ENCODE results near the gene CD247. TPM values are rescaled to one million over a fixed set of nuclear protein-coding genes. Genes with fewer than 3 reads are reported as not detected.

CD247 gene
- total and polyA plus RNA-seq, 2 experiments from 2014 or later: not detected

DNA sequence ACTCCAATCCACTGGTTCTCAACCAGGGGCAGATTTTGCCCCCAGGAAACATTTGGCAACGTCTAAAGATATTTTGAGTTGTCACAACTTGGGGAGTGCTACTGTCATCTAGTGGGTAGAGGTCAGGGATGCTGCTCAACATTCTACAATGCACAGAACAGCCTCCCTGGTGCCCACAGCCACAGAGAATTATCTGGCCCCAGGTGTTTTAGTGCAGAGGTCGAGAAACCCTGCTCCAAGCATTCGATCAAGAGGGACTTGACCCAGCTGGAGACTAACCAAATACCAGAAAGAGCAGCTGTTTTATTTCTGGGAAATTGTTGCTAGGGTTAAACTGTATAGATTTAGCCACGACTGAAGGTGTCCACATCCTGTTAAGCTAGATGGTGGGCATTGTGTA lies 19.2 kb downstream of the CD247 start:
- Histone ChIP-seq H4K20me1 (ENCODE audit: insufficient read depth, poor library complexity, severe bottlenecking) (no peaks in the 10 kb centered on the region), H3K9me2 (replicated peaks; ENCODE audit: insufficient read depth) (no peaks in the 10 kb centered on the region), H3K79me2 (no peaks in the 10 kb centered on the region), H2AFZ (no peak overlapping the region), H3K27me3 (peaks cover 8% of the 10 kb centered on the region), H3K9me3 (ENCODE audit: low read depth) (no peaks in the 10 kb centered on the region), H3K27ac (no peak overlapping the region), H3K36me3 (replicated peaks; ENCODE audit: insufficient read depth, low read depth) (no peaks in the 10 kb centered on the region), H3K4me2 (no peak overlapping the region), H3K4me3 (no peak overlapping the region), H3K4me1 (ENCODE audit: insufficient read depth) (no peaks in the 10 kb centered on the region)
- WGBS (ENCODE audit: low lambda C conversion rate, missing lambda C conversion rate): 74% methylated on average over 4 of the region's 4 CpGs
- TF ChIP-seq, protein P1, sequence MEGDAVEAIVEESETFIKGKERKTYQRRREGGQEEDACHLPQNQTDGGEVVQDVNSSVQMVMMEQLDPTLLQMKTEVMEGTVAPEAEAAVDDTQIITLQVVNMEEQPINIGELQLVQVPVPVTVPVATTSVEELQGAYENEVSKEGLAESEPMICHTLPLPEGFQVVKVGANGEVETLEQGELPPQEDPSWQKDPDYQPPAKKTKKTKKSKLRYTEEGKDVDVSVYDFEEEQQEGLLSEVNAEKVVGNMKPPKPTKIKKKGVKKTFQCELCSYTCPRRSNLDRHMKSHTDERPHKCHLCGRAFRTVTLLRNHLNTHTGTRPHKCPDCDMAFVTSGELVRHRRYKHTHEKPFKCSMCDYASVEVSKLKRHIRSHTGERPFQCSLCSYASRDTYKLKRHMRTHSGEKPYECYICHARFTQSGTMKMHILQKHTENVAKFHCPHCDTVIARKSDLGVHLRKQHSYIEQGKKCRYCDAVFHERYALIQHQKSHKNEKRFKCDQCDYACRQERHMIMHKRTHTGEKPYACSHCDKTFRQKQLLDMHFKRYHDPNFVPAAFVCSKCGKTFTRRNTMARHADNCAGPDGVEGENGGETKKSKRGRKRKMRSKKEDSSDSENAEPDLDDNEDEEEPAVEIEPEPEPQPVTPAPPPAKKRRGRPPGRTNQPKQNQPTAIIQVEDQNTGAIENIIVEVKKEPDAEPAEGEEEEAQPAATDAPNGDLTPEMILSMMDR (IDR thresholded peaks at IDR 0.05; ENCODE audit: poor library complexity): no peak
- no peak for TF ChIP-seq EZH2 (IDR thresholded peaks at IDR 0.05; ENCODE audit: borderline replicate concordance)
- no peak for TF ChIP-seq EZH2phosphoT487 (IDR thresholded peaks at IDR 0.05; ENCODE audit: low read depth, severe bottlenecking, unreplicated experiment)
- no peak for DNase-seq (ENCODE audit: low spot score)

GRCh38 chr1:167496797-167497619 lies 21.3 kb downstream of the CD247 start:
- Histone ChIP-seq H3K4me2 (no peak overlapping the region), H3K79me2 (no peaks in the 10 kb centered on the region), H3K27me3 (peaks cover 8% of the 10 kb centered on the region), H3K4me3 (no peak overlapping the region), H3K9me2 (replicated peaks; ENCODE audit: insufficient read depth) (no peaks in the 10 kb centered on the region), H2AFZ (no peak overlapping the region), H3K4me1 (ENCODE audit: insufficient read depth) (no peaks in the 10 kb centered on the region), H3K36me3 (replicated peaks; ENCODE audit: insufficient read depth, low read depth) (no peaks in the 10 kb centered on the region), H3K27ac (no peak overlapping the region), H4K20me1 (ENCODE audit: insufficient read depth, poor library complexity, severe bottlenecking) (no peaks in the 10 kb centered on the region), H3K9me3 (ENCODE audit: low read depth) (no peaks in the 10 kb centered on the region)
- no peak for DNase-seq (ENCODE audit: low spot score)
- WGBS (ENCODE audit: low lambda C conversion rate, missing lambda C conversion rate): 61% methylated on average over 11 of the region's 11 CpGs
- TF ChIP-seq EZH2phosphoT487 (IDR thresholded peaks at IDR 0.05; ENCODE audit: low read depth, severe bottlenecking, unreplicated experiment): no peak
- TF ChIP-seq, protein P1 (IDR thresholded peaks at IDR 0.05; ENCODE audit: poor library complexity): no peak

GRCh38 chr1:167493372-167493771 lies 25.0 kb downstream of the CD247 start:
- Histone ChIP-seq H3K36me3 (replicated peaks; ENCODE audit: insufficient read depth, low read depth) (no peaks in the 10 kb centered on the region), H3K27ac (no peak overlapping the region), H3K9me2 (replicated peaks; ENCODE audit: insufficient read depth) (no peaks in the 10 kb centered on the region), H2AFZ (no peak overlapping the region), H3K27me3 (peaks cover 8% of the 10 kb centered on the region), H3K4me1 (ENCODE audit: insufficient read depth) (no peaks in the 10 kb centered on the region), H4K20me1 (ENCODE audit: insufficient read depth, poor library complexity, severe bottlenecking) (no peaks in the 10 kb centered on the region), H3K9me3 (ENCODE audit: low read depth) (no peaks in the 10 kb centered on the region), H3K4me3 (no peak overlapping the region), H3K4me2 (no peak overlapping the region), H3K79me2 (no peaks in the 10 kb centered on the region)
- 97% methylated on average over 2 of the region's 2 CpGs for WGBS (ENCODE audit: low lambda C conversion rate, missing lambda C conversion rate)
- TF ChIP-seq EZH2 (IDR thresholded peaks at IDR 0.05; ENCODE audit: borderline replicate concordance): no peak
- TF ChIP-seq, protein P1 (IDR thresholded peaks at IDR 0.05; ENCODE audit: poor library complexity): no peak
- no peak for TF ChIP-seq EZH2phosphoT487 (IDR thresholded peaks at IDR 0.05; ENCODE audit: low read depth, severe bottlenecking, unreplicated experiment)
- no peak for DNase-seq (ENCODE audit: low spot score)
